ENCODE measurements around the gene DDX59. TPM values are rescaled to one million over a fixed set of nuclear protein-coding genes. Genes with fewer than 3 reads are reported as not detected.

The DDX59 gene
- total RNA-seq: 19.4 and 24.3 TPM in 2 replicates

DNA sequence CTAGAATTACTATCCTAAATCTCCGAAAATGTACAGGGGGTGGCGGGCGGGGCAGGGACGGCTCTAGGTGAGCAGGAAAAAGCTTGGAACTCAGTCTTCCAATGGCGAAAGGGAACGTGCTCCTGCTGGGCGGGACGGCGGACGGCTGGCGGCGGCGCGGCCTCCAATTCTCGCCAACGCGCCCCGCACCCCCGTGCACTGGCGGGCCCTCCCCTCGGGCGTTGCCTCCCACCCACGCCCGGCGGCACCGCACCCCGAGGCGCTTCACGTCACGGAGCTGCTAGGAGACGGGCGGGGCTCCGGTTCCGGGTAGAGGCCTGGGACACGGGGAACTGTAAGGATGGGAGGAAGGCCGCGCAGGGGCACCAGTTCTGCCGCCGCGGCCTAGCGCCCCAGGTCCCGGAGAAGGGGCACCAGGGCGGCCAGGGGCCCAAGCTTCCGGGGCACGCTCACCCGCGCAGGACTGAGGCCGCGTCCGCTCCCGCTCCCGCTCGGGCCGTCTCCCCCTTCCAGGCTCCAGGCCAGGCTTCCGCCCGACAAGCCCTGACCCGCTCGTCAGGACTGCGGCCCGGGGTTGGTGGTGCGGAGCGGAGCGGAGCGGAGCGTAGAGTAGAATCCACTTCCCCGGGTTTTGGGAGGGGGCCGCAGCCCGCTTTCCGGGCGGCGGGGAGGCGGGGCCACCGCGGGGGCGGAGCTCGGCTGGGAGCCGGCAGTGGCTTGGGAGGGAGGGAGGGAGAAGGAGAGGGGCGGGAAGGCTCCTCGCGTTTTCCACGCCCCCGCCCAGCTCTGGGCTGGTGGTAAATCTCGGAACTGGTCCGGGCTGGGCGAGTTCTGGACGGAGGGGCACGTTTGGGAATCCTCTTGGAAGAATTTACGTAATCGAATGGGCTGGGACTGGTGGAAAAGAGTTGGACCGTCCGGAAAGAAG lies at the start of gene DDX59:
Gene DDX59, minus strand, starts transcription at position 594 of the 928 bp plus-strand sequence. CDS start 3,167 bp downstream, outside the sequence.

GRCh38 chr1:200620273-200621131 lies 49.2 kb downstream of the DDX59 start, which contains the start of gene KIF14:
Gene KIF14, minus strand, starts transcription at chr1:200620751. Its CDS starts 2,028 bp downstream, at chr1:200618723.

Other genes with a start within 250 kb of the DDX59 start
- gene KIF14, start 49.2 kb downstream of the DDX59 start, total RNA-seq: 1.2 and 2.9 TPM in 2 replicates
- 38.5 and 45.0 TPM in 2 replicates for gene CAMSAP2, start 69.0 kb upstream of the DDX59 start, total RNA-seq
- not detected in 2 replicates for gene GPR25, start 203.1 kb upstream of the DDX59 start, total RNA-seq
- gene INAVA, start 225.0 kb upstream of the DDX59 start, total RNA-seq: 2.4 and 6.9 TPM in 2 replicates